Measurements from ENCODE around the gene ACAD9. TPM values are rescaled to one million over a fixed set of nuclear protein-coding genes. Genes with fewer than 3 reads are reported as not detected.
"Not testable (repeated sequence)": the region's sequence is repeated elsewhere in the genome, so short reads cannot be mapped to it uniquely, and the experiment has no call there.

Gene ACAD9
- total RNA-seq, result 10 to 100 TPM; 32.0 to 55.1 TPM

DNA sequence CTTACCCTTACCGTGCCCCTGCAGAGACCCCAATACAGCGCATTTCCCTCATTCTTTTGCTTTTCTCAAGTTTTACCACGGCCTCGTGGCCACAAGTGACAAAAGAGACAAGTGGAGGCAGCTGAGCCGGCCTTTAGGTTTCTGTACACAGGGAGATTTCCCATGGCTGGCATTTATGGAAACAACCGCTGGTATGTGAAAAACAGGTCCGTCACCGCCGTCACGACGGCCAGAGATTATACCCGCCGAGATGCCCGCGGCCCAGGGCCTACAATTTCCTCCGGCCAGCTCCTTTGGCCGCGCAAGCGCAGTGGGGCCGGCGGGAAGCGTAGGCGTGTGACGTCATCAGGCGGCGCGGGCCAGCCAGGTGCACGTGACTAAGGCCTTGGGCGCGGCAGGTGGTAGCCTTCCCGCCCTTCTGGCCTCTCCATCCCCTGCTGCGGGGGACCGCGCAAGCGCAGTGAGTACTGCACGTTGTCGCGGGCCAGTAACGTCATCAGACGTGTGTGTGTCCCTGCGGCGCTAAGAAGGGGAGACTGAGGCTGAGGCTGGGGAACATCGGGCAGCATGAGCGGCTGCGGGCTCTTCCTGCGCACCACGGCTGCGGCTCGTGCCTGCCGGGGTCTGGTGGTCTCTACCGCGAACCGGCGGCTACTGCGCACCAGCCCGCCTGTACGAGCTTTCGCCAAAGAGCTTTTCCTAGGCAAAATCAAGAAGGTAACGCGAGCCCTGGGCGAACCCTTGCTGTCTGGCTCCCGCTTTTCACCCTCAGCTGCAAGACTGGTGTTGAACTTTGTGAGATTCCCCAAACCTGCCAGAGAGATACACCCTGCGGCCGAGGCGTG is at the start of gene ACAD9:
Gene ACAD9 (plus strand): TSS at position 496 of the 845 bp plus-strand sequence. CDS start 72 bp downstream, at position 568.
- H3K4me3 ChIP-seq, result peak within 1 kb of the TSS; percentile 91
- TF ChIP-seq, protein P1, sequence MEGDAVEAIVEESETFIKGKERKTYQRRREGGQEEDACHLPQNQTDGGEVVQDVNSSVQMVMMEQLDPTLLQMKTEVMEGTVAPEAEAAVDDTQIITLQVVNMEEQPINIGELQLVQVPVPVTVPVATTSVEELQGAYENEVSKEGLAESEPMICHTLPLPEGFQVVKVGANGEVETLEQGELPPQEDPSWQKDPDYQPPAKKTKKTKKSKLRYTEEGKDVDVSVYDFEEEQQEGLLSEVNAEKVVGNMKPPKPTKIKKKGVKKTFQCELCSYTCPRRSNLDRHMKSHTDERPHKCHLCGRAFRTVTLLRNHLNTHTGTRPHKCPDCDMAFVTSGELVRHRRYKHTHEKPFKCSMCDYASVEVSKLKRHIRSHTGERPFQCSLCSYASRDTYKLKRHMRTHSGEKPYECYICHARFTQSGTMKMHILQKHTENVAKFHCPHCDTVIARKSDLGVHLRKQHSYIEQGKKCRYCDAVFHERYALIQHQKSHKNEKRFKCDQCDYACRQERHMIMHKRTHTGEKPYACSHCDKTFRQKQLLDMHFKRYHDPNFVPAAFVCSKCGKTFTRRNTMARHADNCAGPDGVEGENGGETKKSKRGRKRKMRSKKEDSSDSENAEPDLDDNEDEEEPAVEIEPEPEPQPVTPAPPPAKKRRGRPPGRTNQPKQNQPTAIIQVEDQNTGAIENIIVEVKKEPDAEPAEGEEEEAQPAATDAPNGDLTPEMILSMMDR (IDR thresholded peaks at IDR 0.05), result no peak
- H3K27me3 ChIP-seq, result no peaks in the 10 kb centered on the region
- H3K4me1 ChIP-seq, result peaks cover 19% of the 10 kb centered on the region
- H3K9ac ChIP-seq (ENCODE audit: low read depth in 2 of 2, low read length in 2 of 2), result peak within 1 kb of the TSS; percentile 90 to 92
- no peaks in the 10 kb centered on the region for H3K36me3 ChIP-seq
- peak within 1 kb of the TSS; percentile 88 for H3K27ac ChIP-seq
- intact Hi-C loops (cut with DNase I), result no loop called here
- DNase-seq, result peak; percentile 97
- no peaks in the 10 kb centered on the region for H3K9me3 ChIP-seq

- H3K4me1 ChIP-seq; H3K9me3 ChIP-seq; DNase-seq; H3K36me3 ChIP-seq; H3K9ac ChIP-seq (ENCODE audit: low read depth in 2 of 2, low read length in 2 of 2); H3K27me3 ChIP-seq; H3K27ac ChIP-seq; intact Hi-C loops (cut with DNase I); H3K4me3 ChIP-seq: not testable (repeated sequence)
These were observed 49.3 kb upstream of the ACAD9 start for GRCh38 chr3:128829925-128830625.

- H3K27me3 ChIP-seq; DNase-seq; H3K36me3 ChIP-seq; H3K4me3 ChIP-seq; H3K9ac ChIP-seq (ENCODE audit: low read depth in 2 of 2, low read length in 2 of 2); H3K27ac ChIP-seq; H3K9me3 ChIP-seq; intact Hi-C loops (cut with DNase I); H3K4me1 ChIP-seq: not testable (repeated sequence)
These were observed 48.7 kb upstream of the ACAD9 start for GRCh38 chr3:128830762-128831161.

- H3K9ac ChIP-seq (ENCODE audit: low read depth in 2 of 2, low read length in 2 of 2); H3K9me3 ChIP-seq; H3K27me3 ChIP-seq; H3K4me3 ChIP-seq; DNase-seq; H3K4me1 ChIP-seq; H3K27ac ChIP-seq; H3K36me3 ChIP-seq; intact Hi-C loops (cut with DNase I): not testable (repeated sequence)
These were observed 46.4 kb upstream of the ACAD9 start for GRCh38 chr3:128832979-128833378.

DNA sequence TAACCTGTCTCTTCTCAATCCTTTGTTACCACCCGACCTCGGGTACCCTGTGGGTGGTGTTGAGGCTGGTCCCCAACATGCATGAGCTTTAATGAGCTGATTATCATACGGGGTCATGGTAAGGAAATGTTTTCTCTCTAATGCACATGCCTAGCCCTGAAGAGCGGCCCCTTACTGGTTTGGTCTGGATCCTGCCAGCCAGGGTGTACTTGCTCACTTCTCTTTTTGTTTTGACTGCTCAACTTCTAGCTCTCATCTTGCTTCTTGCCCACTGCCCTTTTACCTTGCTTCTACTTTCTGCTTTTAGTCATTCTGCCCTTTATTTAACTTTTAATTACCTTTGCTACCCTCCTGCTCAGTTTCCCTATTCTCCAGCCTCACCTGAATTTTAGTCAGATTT is 44.3 kb upstream of the ACAD9 start:
- TF ChIP-seq, protein P1 (IDR thresholded peaks at IDR 0.05), result no peak
- no peaks in the 10 kb centered on the region for H3K36me3 ChIP-seq
- H3K4me1 ChIP-seq, result no peaks in the 10 kb centered on the region
- H3K4me3 ChIP-seq, result no peak overlapping the region
- DNase-seq, result no peak
- intact Hi-C loops (cut with DNase I), result no loop called here
- no peak overlapping the region for H3K9ac ChIP-seq (ENCODE audit: low read depth in 2 of 2, low read length in 2 of 2)
- no peak overlapping the region for H3K27ac ChIP-seq
- no peaks in the 10 kb centered on the region for H3K27me3 ChIP-seq
- H3K9me3 ChIP-seq, result no peaks in the 10 kb centered on the region

- H3K36me3 ChIP-seq, result no peaks in the 10 kb centered on the region
- H3K9ac ChIP-seq (ENCODE audit: low read depth in 2 of 2, low read length in 2 of 2), result no peak overlapping the region
- no peak for DNase-seq
- no peaks in the 10 kb centered on the region for H3K9me3 ChIP-seq
- TF ChIP-seq, protein P1 (IDR thresholded peaks at IDR 0.05), result no peak
- H3K27me3 ChIP-seq, result no peaks in the 10 kb centered on the region
- intact Hi-C loops (cut with DNase I), result no loop called here
- no peak overlapping the region for H3K27ac ChIP-seq
- H3K4me3 ChIP-seq, result no peak overlapping the region
- H3K4me1 ChIP-seq, result no peaks in the 10 kb centered on the region
These were observed 37.2 kb upstream of the ACAD9 start for GRCh38 chr3:128841926-128842920.
